Measurements from ENCODE around the gene ZDHHC8. TPM values are rescaled to one million over a fixed set of nuclear protein-coding genes. Genes with fewer than 3 reads are reported as not detected.

The ZDHHC8 gene
- total RNA-seq, 3 donors from 2014 or later (not counting 1 experiment from before 2014, with no cell fraction given), result 64.0 to 75.6 (median 65.3) TPM

- H3K9me3 ChIP-seq (ENCODE audit: control insufficient read depth, insufficient read depth, low read length), result no peaks in the 10 kb centered on the region
- no peak overlapping the region for H3K4me3 ChIP-seq (ENCODE audit: low read length)
- Mint-ChIP-seq H3K36me3 (no peaks in the 10 kb centered on the region), H3K4me1 (peaks cover 0 to 27% of the 10 kb centered on the region in 2 donors), H3K27ac (no peak overlapping the region), H3K9me3 (no peaks in the 10 kb centered on the region), H3K27me3 (ENCODE audit: low read depth in 2 of 2) (no peaks in the 10 kb centered on the region), H3K4me3 (peak overlapping the region; percentile 60)
- no peaks in the 10 kb centered on the region for H3K27me3 ChIP-seq (ENCODE audit: control insufficient read depth, insufficient read depth, low read length)
- peaks cover 34% of the 10 kb centered on the region for H3K4me1 ChIP-seq (ENCODE audit: control insufficient read depth, insufficient read depth, low read length)
- no peak for DNase-seq
- ATAC-seq, result no peak
- H3K36me3 ChIP-seq (ENCODE audit: control insufficient read depth, insufficient read depth, low read length), result peaks cover 13% of the 10 kb centered on the region
- H3K27ac ChIP-seq (ENCODE audit: low read length), result no peak overlapping the region
- TF ChIP-seq CTCF (IDR thresholded peaks at IDR 0.05), result no peak
- intact Hi-C loops (cut with micrococcal nuclease), result loop anchor here (2.0 to 5.0 kb wide), 2 partner anchors 13 to 157 kb away; partner anchors contain the start of genes RANBP1 and TRMT2A
- 97% methylated on average over 3 of the region's 3 CpGs for WGBS (ENCODE audit: insufficient coverage)
Observed at GRCh38 chr22:20129747-20130014, 1.9 kb upstream of the ZDHHC8 start.

DNA sequence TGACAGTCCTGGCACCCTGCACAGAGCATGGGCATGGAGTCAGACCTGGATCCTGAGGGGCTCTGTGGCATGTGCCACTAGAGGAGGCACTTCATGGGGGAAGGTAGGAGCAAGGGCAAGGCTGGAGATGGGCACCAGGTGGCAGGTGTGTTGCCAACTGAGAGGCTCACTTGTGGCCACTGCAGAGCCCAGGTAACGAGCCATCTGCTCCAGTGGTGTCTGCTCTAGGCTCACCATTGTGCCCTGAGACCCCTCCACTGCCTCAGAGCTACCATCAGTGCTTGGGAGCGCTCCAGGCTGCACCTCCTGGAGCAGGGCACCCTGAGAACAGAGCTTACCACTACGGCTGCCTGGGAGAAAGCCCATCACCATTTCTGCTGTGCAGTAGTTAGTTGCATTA, 1.3 kb upstream of the ZDHHC8 start:
- no peak for TF ChIP-seq CTCF (IDR thresholded peaks at IDR 0.05)
- Histone ChIP-seq H3K4me3 (ENCODE audit: low read length) (no peak overlapping the region), H3K36me3 (ENCODE audit: control insufficient read depth, insufficient read depth, low read length) (peaks cover 10% of the 10 kb centered on the region), H3K9me3 (ENCODE audit: control insufficient read depth, insufficient read depth, low read length) (no peaks in the 10 kb centered on the region), H3K27ac (ENCODE audit: low read length) (no peak overlapping the region), H3K4me1 (ENCODE audit: control insufficient read depth, insufficient read depth, low read length) (peaks cover 36% of the 10 kb centered on the region), H3K27me3 (ENCODE audit: control insufficient read depth, insufficient read depth, low read length) (no peaks in the 10 kb centered on the region)
- H3K27me3 Mint-ChIP-seq (ENCODE audit: low read depth in 2 of 2), result no peaks in the 10 kb centered on the region
- no peaks in the 10 kb centered on the region for H3K9me3 Mint-ChIP-seq
- no peak for ATAC-seq
- H3K4me1 Mint-ChIP-seq, result peaks cover 0 to 20% of the 10 kb centered on the region in 2 donors
- H3K36me3 Mint-ChIP-seq, result no peaks in the 10 kb centered on the region
- H3K4me3 Mint-ChIP-seq, result peak overlapping the region; percentile 74
- DNase-seq, result peak in 1 of 2 donors; percentile 58
- intact Hi-C loops (cut with micrococcal nuclease), result loop anchor here (2.0 kb wide), 1 partner anchor 14 kb away; the partner anchor contains the start of genes RANBP1 and TRMT2A
- peak overlapping the region in 1 of 2 donors; percentile 35 for H3K27ac Mint-ChIP-seq
- 88% methylated on average over 3 of the region's 3 CpGs for WGBS (ENCODE audit: insufficient coverage)

DNA sequence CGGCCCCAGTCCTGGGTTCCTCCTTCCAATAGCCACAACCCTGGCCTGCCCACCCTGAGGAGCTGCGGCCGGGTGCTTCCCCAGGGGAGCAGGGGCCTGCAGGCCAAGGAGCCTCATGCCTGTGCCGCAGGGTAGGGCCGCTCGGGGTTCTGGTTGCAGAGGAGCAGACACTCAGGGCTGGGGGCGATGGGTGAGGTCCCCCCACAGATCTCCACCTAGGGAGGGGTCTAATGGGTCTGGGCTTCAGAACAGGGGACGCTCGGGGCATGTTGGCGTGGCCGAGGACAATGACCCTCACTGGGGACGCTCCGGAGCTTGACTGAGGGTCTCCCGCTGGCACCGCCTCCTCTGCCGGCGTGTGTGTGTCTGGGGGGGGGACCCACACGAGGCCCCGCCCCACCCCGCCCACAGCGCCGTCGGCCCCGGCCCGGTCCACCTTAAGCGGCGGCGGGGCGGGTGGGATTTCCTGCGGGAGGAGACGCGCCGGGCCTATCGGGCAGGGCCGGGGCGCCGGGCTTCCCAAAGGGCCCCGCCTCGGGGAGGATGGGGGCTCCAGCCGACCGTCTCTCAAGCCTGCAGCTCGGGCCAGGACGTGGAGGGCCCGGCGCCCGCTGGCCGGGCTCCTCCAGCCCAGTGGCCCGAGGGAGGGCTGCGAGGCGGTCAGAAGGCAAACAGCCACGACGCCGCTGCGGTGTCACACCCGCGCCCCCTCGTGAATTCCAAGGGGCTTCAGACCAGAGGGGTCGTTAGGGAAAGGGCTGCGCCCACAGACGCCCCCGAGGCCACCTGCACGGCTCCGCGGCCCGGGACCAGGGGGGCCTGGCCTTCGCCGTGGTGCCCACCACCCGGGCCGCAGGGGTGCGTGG, 640 bp upstream of the ZDHHC8 start:
- Histone ChIP-seq H3K4me3 (ENCODE audit: low read length) (peak overlapping the region; percentile 66), H3K9me3 (ENCODE audit: control insufficient read depth, insufficient read depth, low read length) (no peaks in the 10 kb centered on the region), H3K27me3 (ENCODE audit: control insufficient read depth, insufficient read depth, low read length) (no peaks in the 10 kb centered on the region), H3K4me1 (ENCODE audit: control insufficient read depth, insufficient read depth, low read length) (peaks cover 42% of the 10 kb centered on the region), H3K36me3 (ENCODE audit: control insufficient read depth, insufficient read depth, low read length) (peaks cover 4% of the 10 kb centered on the region), H3K27ac (ENCODE audit: low read length) (peak overlapping the region; percentile 67)
- Mint-ChIP-seq H3K27me3 (ENCODE audit: low read depth in 2 of 2) (no peaks in the 10 kb centered on the region), H3K36me3 (no peaks in the 10 kb centered on the region), H3K4me3 (peak overlapping the region; percentile 74), H3K9me3 (no peaks in the 10 kb centered on the region), H3K4me1 (peaks cover 0 to 20% of the 10 kb centered on the region in 2 donors), H3K27ac (peak overlapping the region in 1 of 2 donors; percentile 35)
- TF ChIP-seq CTCF (IDR thresholded peaks at IDR 0.05), result no peak
- WGBS (ENCODE audit: insufficient coverage), result 5% methylated on average over 70 of the region's 70 CpGs
- intact Hi-C loops (cut with micrococcal nuclease), result loop anchor here (2.0 kb wide), 1 partner anchor 14 kb away; the partner anchor contains the start of genes RANBP1 and TRMT2A
- ATAC-seq (peak; percentile 75 to 83 (median 82)), DNase-seq (peak; percentile 66 to 86)
